HG02981 (cell line): ENCODE data around the gene TREML2.

Experiments used
- ATAC-seq: cut with Tn5 transposase; IDR thresholded peaks from one replicate; pipeline ENCODE4 v1.9.1; 2021; ENCODE audit warnings: mild to moderate bottlenecking, moderate library complexity; ENCODE audit not compliant: unreplicated experiment

The TREML2 gene

GRCh38 chr6:41153992-41154625 lies 46.8 kb downstream of the TREML2 start, which contains the start of gene TREML1:
Gene TREML1, minus strand, starts transcription at chr6:41154347. Its CDS starts 59 bp downstream, at chr6:41154288.
- ATAC-seq: no peak

- ATAC-seq: no peak
These were observed 47.5 kb downstream of the TREML2 start for GRCh38 chr6:41153451-41153850.

GRCh38 chr6:41150671-41151070 lies 50.3 kb downstream of the TREML2 start:
- no peak for ATAC-seq

GRCh38 chr6:41147917-41148316 lies 53.0 kb downstream of the TREML2 start:
- ATAC-seq: no peak
